ENCODE results near the gene LMNA. TPM values are rescaled to one million over a fixed set of nuclear protein-coding genes. Genes with fewer than 3 reads are reported as not detected.
A peak's percentile ranks its signal among the peaks of the same experiment; 100 is the strongest.
"Not testable (repeated sequence)": the region's sequence is repeated elsewhere in the genome, so short reads cannot be mapped to it uniquely, and the experiment has no call there.

Gene LMNA
- total and polyA plus RNA-seq, 3 donors from 2014 or later = 162 to 219 (median 189) TPM

DNA sequence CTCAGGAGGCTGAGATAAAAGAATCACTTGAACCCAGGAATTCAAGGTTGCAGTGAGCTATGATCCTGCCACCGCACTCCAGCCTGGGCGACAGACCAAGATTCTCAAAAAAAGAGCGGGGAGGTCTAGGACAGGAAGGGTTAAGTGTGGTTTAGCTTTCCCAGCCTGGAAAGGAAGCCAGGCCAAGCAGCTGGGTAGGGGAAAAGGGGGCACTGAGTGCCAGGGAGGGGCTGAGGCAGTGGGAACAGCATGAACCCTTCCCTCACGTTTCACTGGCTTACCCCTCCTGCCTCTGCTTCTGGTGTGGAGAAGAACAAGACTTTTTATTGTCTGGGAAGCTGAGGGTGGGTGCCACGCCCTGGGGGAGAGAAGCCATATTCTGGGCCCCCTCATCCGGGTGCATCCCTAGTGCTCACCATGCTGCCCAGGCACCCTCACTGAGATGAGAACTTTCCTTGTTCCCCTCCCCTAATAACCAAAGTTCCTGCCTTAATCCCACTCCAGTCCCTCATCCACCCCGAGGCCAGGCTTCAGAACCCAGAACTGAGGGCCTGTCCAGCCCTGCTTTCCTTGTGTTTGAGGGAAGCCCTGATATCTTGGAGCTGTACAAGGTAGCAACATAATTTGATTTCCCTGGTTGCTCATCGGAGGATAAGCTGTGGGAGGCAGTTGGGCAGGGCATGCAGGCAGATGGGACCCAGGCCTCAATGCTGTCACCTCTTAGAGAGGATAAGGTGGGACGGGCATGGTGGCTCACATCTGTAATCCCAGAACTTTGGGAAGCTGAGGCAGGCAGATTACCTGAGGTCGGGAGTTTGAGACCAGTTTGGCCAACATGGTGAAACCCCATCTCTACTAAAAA, 2.0 kb upstream of the LMNA start:
- DNase-seq = no peak
- WGBS, 2 donors = 54 to 61% methylated on average over 10 of the region's 10 CpGs
- Histone ChIP-seq H3K27me3 (no peaks in the 10 kb centered on the region), H3K9me3 (no peaks in the 10 kb centered on the region), H3K27ac (peak overlapping the region; percentile 63 to 98), H3K4me3 (no peak overlapping the region), H3K4me1 (peaks cover 30% of the 10 kb centered on the region), H3K36me3 (ENCODE audit: low read depth, missing control alignments) (no peaks in the 10 kb centered on the region)
- intact Hi-C loops (cut with DNase I; ENCODE audit: low total_unique reads) = no loop called here
- TF ChIP-seq CTCF (IDR thresholded peaks at IDR 0.05) = no peak

DNA sequence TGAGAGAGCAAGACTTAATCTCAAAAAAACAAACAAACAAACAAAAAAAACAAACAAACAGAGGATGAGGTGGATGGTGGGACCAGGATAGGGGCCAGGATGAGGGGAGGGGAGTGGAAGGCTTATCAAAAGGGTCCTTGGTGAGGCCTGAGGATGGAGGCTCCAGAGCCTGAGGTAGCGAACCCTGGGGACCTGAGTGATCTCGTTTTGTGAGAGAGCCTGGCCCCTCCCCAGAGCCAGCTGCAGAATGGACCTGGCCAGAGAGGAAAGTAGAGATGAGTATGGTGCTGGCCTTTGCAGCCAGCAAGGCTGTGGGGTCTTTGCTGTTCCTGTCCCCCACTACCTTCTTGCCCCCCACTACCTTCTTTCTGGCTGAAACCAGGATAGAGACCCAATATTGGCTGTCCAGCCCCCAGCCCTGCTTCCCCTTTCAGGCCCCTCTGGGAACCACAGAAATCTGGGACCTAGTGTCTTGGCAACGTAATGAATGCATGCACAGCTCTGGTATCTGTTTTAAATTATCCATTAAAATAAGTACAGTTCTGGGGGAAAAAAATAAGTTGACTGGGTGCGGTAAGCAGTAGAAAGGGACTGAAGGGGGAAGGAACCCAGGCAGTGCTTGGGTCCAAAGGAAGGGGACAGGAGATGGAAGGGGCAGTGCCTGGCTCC, 1.1 kb upstream of the LMNA start:
- H3K4me3 ChIP-seq = no peak overlapping the region
- H3K9me3 ChIP-seq = no peaks in the 10 kb centered on the region
- peaks cover 39% of the 10 kb centered on the region for H3K4me1 ChIP-seq
- peak overlapping the region in 1 of 2 donors; percentile 98 for H3K27ac ChIP-seq
- DNase-seq = peak; percentile 18
- H3K36me3 ChIP-seq (ENCODE audit: low read depth, missing control alignments) = no peaks in the 10 kb centered on the region
- H3K27me3 ChIP-seq = no peaks in the 10 kb centered on the region
- intact Hi-C loops (cut with DNase I; ENCODE audit: low total_unique reads) = no loop called here
- no peak for TF ChIP-seq POLR2A (IDR thresholded peaks at IDR 0.05)
- no peak for TF ChIP-seq CTCF (IDR thresholded peaks at IDR 0.05)
- 48% methylated on average over 4 of the region's 4 CpGs for WGBS, 2 donors

DNA sequence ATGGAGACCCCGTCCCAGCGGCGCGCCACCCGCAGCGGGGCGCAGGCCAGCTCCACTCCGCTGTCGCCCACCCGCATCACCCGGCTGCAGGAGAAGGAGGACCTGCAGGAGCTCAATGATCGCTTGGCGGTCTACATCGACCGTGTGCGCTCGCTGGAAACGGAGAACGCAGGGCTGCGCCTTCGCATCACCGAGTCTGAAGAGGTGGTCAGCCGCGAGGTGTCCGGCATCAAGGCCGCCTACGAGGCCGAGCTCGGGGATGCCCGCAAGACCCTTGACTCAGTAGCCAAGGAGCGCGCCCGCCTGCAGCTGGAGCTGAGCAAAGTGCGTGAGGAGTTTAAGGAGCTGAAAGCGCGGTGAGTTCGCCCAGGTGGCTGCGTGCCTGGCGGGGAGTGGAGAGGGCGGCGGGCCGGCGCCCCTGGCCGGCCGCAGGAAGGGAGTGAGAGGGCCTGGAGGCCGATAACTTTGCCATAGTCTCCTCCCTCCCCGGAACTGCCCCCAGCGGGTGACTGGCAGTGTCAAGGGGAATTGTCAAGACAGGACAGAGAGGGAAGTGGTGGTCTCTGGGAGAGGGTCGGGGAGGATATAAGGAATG, 505 bp downstream of the LMNA start:
- intact Hi-C loops (cut with DNase I; ENCODE audit: low total_unique reads) = no loop called here
- Histone ChIP-seq H3K27me3 (no peaks in the 10 kb centered on the region), H3K36me3 (ENCODE audit: low read depth, missing control alignments) (no peaks in the 10 kb centered on the region), H3K4me1 (peaks cover 55% of the 10 kb centered on the region), H3K27ac (peak overlapping the region; percentile 96 to 98), H3K9me3 (no peaks in the 10 kb centered on the region), H3K4me3 (peak overlapping the region; percentile 89 to 96)
- TF ChIP-seq CTCF (IDR thresholded peaks at IDR 0.05) (no peak), POLR2A (IDR thresholded peaks at IDR 0.05) (no peak)
- no peak for DNase-seq
- WGBS, 2 donors = 0% methylated on average over 19 to 46 of the region's 49 CpGs

GRCh38 chr1:156115514-156116374, 1.2 kb downstream of the LMNA start:
- no peak for TF ChIP-seq POLR2A (IDR thresholded peaks at IDR 0.05)
- TF ChIP-seq CTCF (IDR thresholded peaks at IDR 0.05) = no peak
- intact Hi-C loops (cut with DNase I; ENCODE audit: low total_unique reads) = no loop called here
- Histone ChIP-seq H3K36me3 (ENCODE audit: low read depth, missing control alignments) (no peaks in the 10 kb centered on the region), H3K4me1 (peaks cover 62% of the 10 kb centered on the region), H3K9me3 (no peaks in the 10 kb centered on the region), H3K27me3 (no peaks in the 10 kb centered on the region), H3K27ac (peak overlapping the region; percentile 96 to 98), H3K4me3 (peak overlapping the region; percentile 89 to 96)
- WGBS, 2 donors = 2 to 5% methylated on average over 11 to 19 of the region's 19 CpGs
- peak; percentile 79 for DNase-seq

- 57 to 70% methylated on average over 5 of the region's 5 CpGs for WGBS, 2 donors
- Histone ChIP-seq H3K27ac (peak overlapping the region; percentile 96 to 98), H3K4me1 (peaks cover 72% of the 10 kb centered on the region), H3K4me3 (peak overlapping the region; percentile 89 to 96)
- intact Hi-C loops (cut with DNase I; ENCODE audit: low total_unique reads); DNase-seq; H3K27me3 ChIP-seq; H3K36me3 ChIP-seq (ENCODE audit: low read depth, missing control alignments); H3K9me3 ChIP-seq: not testable (repeated sequence)
Observed at GRCh38 chr1:156116731-156117130, 2.2 kb downstream of the LMNA start.
